ENCODE measurements around the gene FBXL16.

GRCh38 chr16:672371-672770 lies 33.2 kb downstream of the FBXL16 start:
- TF ChIP-seq SIN3A (IDR thresholded peaks at IDR 0.05; ENCODE audit: borderline replicate concordance, low read depth, low read length) (no peak), DRAP1 (CRISPR knock-in tag; IDR thresholded peaks at IDR 0.05) (no peak), CREB1 (IDR thresholded peaks at IDR 0.05) (no peak), CREB1 (CRISPR knock-in tag; IDR thresholded peaks at IDR 0.05) (no peak)
